NT2/D1 (cell line): Measurements from ENCODE around the gene PTPRN2.

ENCODE experiments used
- DNase-seq: peaks from one replicate; pipeline ENCODE4 v3.0.0-alpha.2; 2011; ENCODE audit warnings: low read depth, low spot score
- H3K27me3 ChIP-seq: 2 replicates; pipeline ENCODE4 v1.6.0; 2011; ENCODE audit warnings: mild to moderate bottlenecking; ENCODE audit not compliant: insufficient read length, insufficient read depth
- H3K36me3 ChIP-seq: 2 replicates; pipeline ENCODE4 v1.6.1; 2011; ENCODE audit warnings: mild to moderate bottlenecking, low read length, mixed read lengths; ENCODE audit not compliant: insufficient read depth, insufficient read length
- H3K4me1 ChIP-seq: 2 replicates; pipeline ENCODE4 v1.5.1; 2011; ENCODE audit not compliant: insufficient read depth, insufficient read length
- H3K4me3 ChIP-seq: 2 replicates; pipeline ENCODE4 v1.5.1; 2011; ENCODE audit warnings: low read depth; ENCODE audit not compliant: insufficient read length
- H3K9ac ChIP-seq: 2 replicates; pipeline ENCODE4 v1.6.0; 2011; ENCODE audit warnings: low read depth; ENCODE audit not compliant: insufficient read length
- H3K9me3 ChIP-seq: 2 replicates; pipeline ENCODE4 v1.5.1; 2011; ENCODE audit warnings: mild to moderate bottlenecking, low read length; ENCODE audit not compliant: insufficient read depth
- SUZ12 ChIP-seq: IDR thresholded peaks from 2 replicates; pipeline ENCODE4 v1.6.1; 2011; ENCODE audit not compliant: insufficient read length, insufficient read depth; ENCODE audit errors: extremely low read depth
- YY1 ChIP-seq: IDR thresholded peaks from 2 replicates; pipeline ENCODE4 v1.6.1; 2011; ENCODE audit not compliant: insufficient read length, insufficient read depth
- ZNF274 ChIP-seq: IDR thresholded peaks from 2 replicates; pipeline ENCODE4 v1.6.1; 2011; ENCODE audit warnings: mild to moderate bottlenecking, low read depth, low read length

PTPRN2 gene

GRCh38 chr7:158529181-158530096 lies 58.2 kb downstream of the PTPRN2 start:
- DNase-seq, result no peak
- Histone ChIP-seq H3K27me3 (no peaks in the 10 kb centered on the region), H3K4me3 (no peak overlapping the region), H3K36me3 (no peaks in the 10 kb centered on the region), H3K9me3 (peaks cover 6% of the 10 kb centered on the region; the same call in 1 of the 2 replicates), H3K9ac (no peak overlapping the region), H3K4me1 (peaks cover 6% of the 10 kb centered on the region)
- no peak for TF ChIP-seq YY1
- no peak for TF ChIP-seq ZNF274
- no peak for TF ChIP-seq SUZ12

GRCh38 chr7:158527915-158528502 lies 59.6 kb downstream of the PTPRN2 start:
- TF ChIP-seq SUZ12 (no peak), YY1 (no peak), ZNF274 (no peak)
- H3K4me3 ChIP-seq, result no peak overlapping the region
- no peaks in the 10 kb centered on the region for H3K27me3 ChIP-seq
- H3K4me1 ChIP-seq, result peaks cover 6% of the 10 kb centered on the region
- peaks cover 5% of the 10 kb centered on the region; the same call in 1 of the 2 replicates for H3K9me3 ChIP-seq
- no peak overlapping the region for H3K9ac ChIP-seq
- no peaks in the 10 kb centered on the region for H3K36me3 ChIP-seq
- DNase-seq, result no peak

GRCh38 chr7:158527495-158527894 lies 60.1 kb downstream of the PTPRN2 start:
- Histone ChIP-seq H3K4me1 (peaks cover 6% of the 10 kb centered on the region), H3K36me3 (no peaks in the 10 kb centered on the region), H3K9me3 (peaks cover 11% of the 10 kb centered on the region; the same call in 1 of the 2 replicates), H3K27me3 (no peaks in the 10 kb centered on the region), H3K9ac (no peak overlapping the region), H3K4me3 (no peak overlapping the region)
- TF ChIP-seq YY1 (no peak), ZNF274 (no peak), SUZ12 (no peak)
- no peak for DNase-seq

GRCh38 chr7:158527038-158527437 lies 60.6 kb downstream of the PTPRN2 start:
- Histone ChIP-seq H3K9ac (no peak overlapping the region), H3K4me3 (no peak overlapping the region), H3K36me3 (no peaks in the 10 kb centered on the region), H3K4me1 (peaks cover 6% of the 10 kb centered on the region), H3K9me3 (peaks cover 15% of the 10 kb centered on the region; the same call in 1 of the 2 replicates), H3K27me3 (no peaks in the 10 kb centered on the region)
- no peak for TF ChIP-seq YY1
- no peak for TF ChIP-seq ZNF274
- no peak for TF ChIP-seq SUZ12
- no peak for DNase-seq

GRCh38 chr7:158526531-158526930 lies 61.1 kb downstream of the PTPRN2 start:
- H3K4me3 ChIP-seq, result no peak overlapping the region
- no peak overlapping the region for H3K9ac ChIP-seq
- TF ChIP-seq SUZ12 (no peak), ZNF274 (no peak), YY1 (no peak)
- peaks cover 20% of the 10 kb centered on the region; the same call in 1 of the 2 replicates for H3K9me3 ChIP-seq
- DNase-seq, result no peak
- no peaks in the 10 kb centered on the region for H3K36me3 ChIP-seq
- H3K4me1 ChIP-seq, result peaks cover 6% of the 10 kb centered on the region
- H3K27me3 ChIP-seq, result no peaks in the 10 kb centered on the region

GRCh38 chr7:158525648-158526484 lies 61.8 kb downstream of the PTPRN2 start:
- no peak overlapping the region for H3K9ac ChIP-seq

More at GRCh38 chr7:158525648-158526484, 61.8 kb downstream of the PTPRN2 start:
- TF ChIP-seq SUZ12 (no peak), YY1 (no peak), ZNF274 (no peak)
- no peak overlapping the region for H3K4me3 ChIP-seq
- H3K27me3 ChIP-seq, result no peaks in the 10 kb centered on the region
- H3K4me1 ChIP-seq, result peaks cover 6% of the 10 kb centered on the region
- no peaks in the 10 kb centered on the region for H3K36me3 ChIP-seq
- no peak for DNase-seq
- H3K9me3 ChIP-seq, result peaks cover 24% of the 10 kb centered on the region; the same call in 1 of the 2 replicates
